H1 (cell line): ENCODE data around the gene GJB4. TPM values are rescaled to one million over a fixed set of nuclear protein-coding genes. Genes with fewer than 3 reads are reported as not detected.

ENCODE experiments used
- CTCF ChIA-PET: fragments of 300-600 bp; sonication (Branson Sonifier 250); formaldehyde crosslinking; loops from one replicate; lab custom pipeline; 2021; ENCODE audit not compliant: partially characterized antibody; lab: Charles Lee
- POLR2A ChIA-PET: fragments of 300-600 bp; sonication (Branson Sonifier 250); formaldehyde crosslinking; loops from one replicate; lab custom pipeline; 2021; ENCODE audit warnings: inconsistent platforms; ENCODE audit not compliant: partially characterized antibody; lab: Charles Lee
- DNase-seq, 2 experiments: peaks; one replicate each; pipeline versions ENCODE4 v3.0.0 to v3.0.0-alpha.2; 2010 to 2022; ENCODE audit warnings: low spot score in 2 of 2, low read depth in 1 of 2, mixed read lengths in 1 of 2
- FAIRE-seq: peaks from 2 replicates; lab custom pipeline; 2011; peaks lifted over from hg19 to GRCh38; lab: Jason Lieb, UNC
- H2AFZ ChIP-seq: 2 replicates; pipeline ENCODE4 v1.8.1; 2012; ENCODE audit warnings: low read length, inconsistent platforms
- H2AK5ac ChIP-seq: 2 replicates; pipeline ENCODE4 v1.6.1; 2013; ENCODE audit warnings: low read depth, low read length
- H2BK120ac ChIP-seq: replicated peaks from 2 replicates; pipeline ENCODE3; 2013; ENCODE audit warnings: low read depth, low read length, inconsistent platforms
- H2BK12ac ChIP-seq: 2 replicates; pipeline ENCODE4 v1.6.1; 2013; ENCODE audit warnings: low read depth, low read length
- H2BK15ac ChIP-seq: 2 replicates; pipeline ENCODE4 v1.6.1; 2013; ENCODE audit warnings: low read length
- H2BK20ac ChIP-seq: 2 replicates; pipeline ENCODE4 v1.6.1; 2013; ENCODE audit warnings: low read length
- H2BK5ac ChIP-seq: 2 replicates; pipeline ENCODE4 v1.6.1; 2013; ENCODE audit warnings: low read depth, low read length
- H3K14ac ChIP-seq: 2 replicates; pipeline ENCODE4 v1.6.1; 2013; ENCODE audit warnings: inconsistent platforms; ENCODE audit not compliant: insufficient read length
- H3K18ac ChIP-seq: 2 replicates; pipeline ENCODE4 v1.6.1; 2013; ENCODE audit warnings: low read length; ENCODE audit errors: extremely low read depth
- H3K23ac ChIP-seq: 2 replicates; pipeline ENCODE4 v1.6.1; 2013; ENCODE audit warnings: inconsistent platforms; ENCODE audit not compliant: insufficient read length
- H3K23me2 ChIP-seq: 2 replicates; pipeline ENCODE4 v1.6.1; 2013; ENCODE audit warnings: low read depth, low read length
- H3K27ac ChIP-seq: 2 replicates; pipeline ENCODE4 v1.6.1; 2011; ENCODE audit warnings: low read depth, low read length, inconsistent platforms
- H3K27me3 ChIP-seq, 4 experiments: replicated peaks in 1 of 4; 1 replicate in 1 of 4; 2 replicates in 3 of 4; pipeline versions ENCODE4 v1.6.1 to v1.8.1; 2011 to 2013; ENCODE audit warnings: low read length in 3 of 4, mild to moderate bottlenecking in 3 of 4, inconsistent platforms in 2 of 4, mixed read lengths in 2 of 4, moderate library complexity in 1 of 4; ENCODE audit not compliant: control insufficient read depth in 3 of 4, insufficient read depth in 3 of 4; ENCODE audit errors: extremely low read depth in 1 of 4
- H3K36me3 ChIP-seq, 4 experiments: 2 replicates each; pipeline versions ENCODE4 v1.6.1 to v1.8.1; 2011 to 2013; ENCODE audit warnings: mild to moderate bottlenecking in 4 of 4, low read length in 3 of 4, moderate library complexity in 2 of 4, control low read depth in 1 of 4, inconsistent platforms in 1 of 4; ENCODE audit not compliant: insufficient read depth in 4 of 4, control insufficient read depth in 2 of 4
- H3K4ac ChIP-seq: replicated peaks from 2 replicates; pipeline ENCODE3; 2013; ENCODE audit warnings: low read length, low read depth, mixed read lengths, inconsistent platforms; ENCODE audit not compliant: insufficient read length
- H3K4me1 ChIP-seq, 4 experiments: replicated peaks in 1 of 4; 1 replicate in 1 of 4; 2 replicates in 3 of 4; pipeline versions ENCODE4 v1.6.1 to v1.8.1; 2011 to 2013; ENCODE audit warnings: low read length in 3 of 4, inconsistent platforms in 2 of 4, mixed read lengths in 1 of 4; ENCODE audit not compliant: insufficient read depth in 4 of 4, control insufficient read depth in 3 of 4
- H3K4me2 ChIP-seq, 2 experiments: 2 replicates each; pipeline versions ENCODE4 v1.6.1 to v1.8.1; 2011 to 2013; ENCODE audit warnings: low read depth in 2 of 2, low read length in 2 of 2, control low read depth in 1 of 2, inconsistent platforms in 1 of 2, mild to moderate bottlenecking in 1 of 2; ENCODE audit not compliant: insufficient read depth in 1 of 2
- H3K4me3 ChIP-seq, 4 experiments: fragments of 200-600, 300-600 bp in 1 of 4; sonication (generic), shearing (Covaris generic), sonication (Bioruptor Twin) in 1 of 4; 2 replicates each; pipeline versions ENCODE4 v1.5.1 to v1.8.1; 2011 to 2016; ENCODE audit warnings: low read length in 4 of 4, low read depth in 3 of 4, control low read depth in 2 of 4, inconsistent platforms in 2 of 4, mild to moderate bottlenecking in 2 of 4, mixed read lengths in 1 of 4, moderate library complexity in 1 of 4; ENCODE audit not compliant: insufficient read depth in 2 of 4; ENCODE audit errors: extremely low read depth in 1 of 4
- H3K56ac ChIP-seq: replicated peaks from 2 replicates; pipeline ENCODE3; 2013; ENCODE audit warnings: low read depth, mild to moderate bottlenecking, mixed read lengths, low read length, inconsistent platforms; ENCODE audit not compliant: insufficient read length
- H3K79me1 ChIP-seq: 2 replicates; pipeline ENCODE4 v1.6.1; 2013; ENCODE audit warnings: low read depth, low read length, control low read depth
- H3K79me2 ChIP-seq, 2 experiments: 2 replicates each; pipeline versions ENCODE4 v1.6.1 to v1.8.1; 2012 to 2013; ENCODE audit warnings: low read length in 2 of 2, mild to moderate bottlenecking in 2 of 2, inconsistent platforms in 1 of 2; ENCODE audit not compliant: insufficient read depth in 2 of 2, control insufficient read depth in 1 of 2
- H3K9ac ChIP-seq, 4 experiments: replicated peaks in 1 of 4; 1 replicate in 1 of 4; 2 replicates in 3 of 4; pipeline versions ENCODE4 v1.6.1 to v1.8.1; 2011 to 2013; ENCODE audit warnings: low read depth in 3 of 4, low read length in 3 of 4, control low read depth in 2 of 4, mild to moderate bottlenecking in 2 of 4, moderate library complexity in 2 of 4, inconsistent platforms in 1 of 4; ENCODE audit errors: extremely low read depth in 1 of 4
- H3K9me3 ChIP-seq, 2 experiments: 2 replicates each; pipeline versions ENCODE4 v1.6.1 to v1.8.1; 2012 to 2013; ENCODE audit warnings: mild to moderate bottlenecking in 2 of 2, moderate library complexity in 2 of 2, control low read depth in 1 of 2, inconsistent platforms in 1 of 2, low read depth in 1 of 2, low read length in 1 of 2, mixed read lengths in 1 of 2; ENCODE audit not compliant: insufficient read depth in 2 of 2
- H4K20me1 ChIP-seq, 2 experiments: replicated peaks in 1 of 2; 2 replicates each; pipeline versions ENCODE3 to v1.8.1; 2011 to 2013; ENCODE audit warnings: inconsistent platforms in 2 of 2, low read length in 2 of 2, mild to moderate bottlenecking in 1 of 2; ENCODE audit not compliant: insufficient read depth in 2 of 2, control insufficient read depth in 1 of 2
- H4K5ac ChIP-seq: 2 replicates; pipeline ENCODE4 v1.6.1; 2013; ENCODE audit warnings: low read length, low read depth, mixed read lengths, inconsistent platforms; ENCODE audit not compliant: insufficient read length
- H4K8ac ChIP-seq: 2 replicates; pipeline ENCODE4 v1.8.0; 2013; ENCODE audit warnings: mild to moderate bottlenecking, moderate library complexity, low read length, inconsistent platforms; ENCODE audit not compliant: insufficient read depth; ENCODE audit errors: extremely low read depth
- H4K91ac ChIP-seq: replicated peaks from 2 replicates; pipeline ENCODE3; 2013; ENCODE audit warnings: low read length, mixed read lengths, inconsistent platforms; ENCODE audit not compliant: insufficient read length
- CTCF ChIP-seq, 3 experiments: IDR thresholded peaks; 1 replicate in 2 of 3; 2 replicates in 1 of 3; pipeline versions ENCODE4 v1.5.1 to v1.6.1; 2011; ENCODE audit warnings: low read length in 3 of 3, mild to moderate bottlenecking in 3 of 3, inconsistent platforms in 2 of 3, low read depth in 1 of 3, moderate library complexity in 1 of 3; ENCODE audit not compliant: insufficient read depth in 1 of 3; ENCODE audit errors: control extremely low read depth in 1 of 3
- GTF2F1 ChIP-seq: IDR thresholded peaks from 2 replicates; pipeline ENCODE4 v1.6.1; 2012; ENCODE audit warnings: low read depth, low read length, improper control_type of control experiment, borderline replicate concordance
- MAFK ChIP-seq: IDR thresholded peaks from 2 replicates; pipeline ENCODE4 v1.6.1; 2012; ENCODE audit warnings: low read depth, mild to moderate bottlenecking, improper control_type of control experiment, low read length
- NANOG ChIP-seq: IDR thresholded peaks from 2 replicates; pipeline ENCODE4 v1.6.1; 2011; ENCODE audit warnings: low read length, low read depth, mild to moderate bottlenecking, inconsistent platforms; ENCODE audit not compliant: insufficient read depth, poor library complexity, severe bottlenecking
- RAD21 ChIP-seq, 2 experiments: IDR thresholded peaks in 1 of 2; conservative IDR thresholded peaks in 1 of 2; 2 replicates each; pipeline ENCODE4 v1.6.1; 2011; ENCODE audit warnings: low read depth in 2 of 2, low read length in 2 of 2, improper control_type of control experiment in 1 of 2, inconsistent platforms in 1 of 2, mild to moderate bottlenecking in 1 of 2, moderate library complexity in 1 of 2
- RXRA ChIP-seq: IDR thresholded peaks from 2 replicates; pipeline ENCODE4 v1.6.1; 2011; ENCODE audit warnings: low read depth, mild to moderate bottlenecking, low read length, moderate library complexity; ENCODE audit not compliant: insufficient read depth
- SP2 ChIP-seq: IDR thresholded peaks from 2 replicates; pipeline ENCODE4 v1.6.1; 2012; ENCODE audit warnings: mild to moderate bottlenecking, low read length, inconsistent platforms
- USF2 ChIP-seq: IDR thresholded peaks from 2 replicates; pipeline ENCODE4 v1.6.1; 2011; ENCODE audit warnings: low read length, improper control_type of control experiment
- ZNF274 ChIP-seq: IDR thresholded peaks from 2 replicates; pipeline ENCODE4 v1.7.0; 2012; ENCODE audit warnings: low read length, borderline replicate concordance; ENCODE audit errors: extremely low read depth
- WGBS, 2 experiments: shearing (Covaris generic) in 1 of 2; methylation state at CpG; one replicate each; pipeline versions ENCODE4 v1.1.6 to v1.1.7; 2013 to 2015; ENCODE audit warnings: low lambda C conversion rate in 2 of 2, mixed read lengths in 2 of 2, inconsistent platforms in 1 of 2, low coverage in 1 of 2, missing lambda C conversion rate in 1 of 2; ENCODE audit not compliant: insufficient replicate concordance in 2 of 2, insufficient coverage in 1 of 2, insufficient read length in 1 of 2; ENCODE audit errors: extremely low coverage in 1 of 2, missing lambda C conversion rate in 1 of 2; 5-methylcytosine and 5-hydroxymethylcytosine counted together
- polyA plus RNA-seq, 7 experiments: library from polyadenylated mRNA; depleted of rRNA in 3 of 7; stranded (reverse) in 5 of 7; unstranded in 2 of 7; fragments of >200 nt in 5 of 7; fragments of 200-250 nt in 2 of 7; gene quantifications; 1 replicate in 5 of 7; 2 replicates in 1 of 7; 4 replicates in 1 of 7; pipeline versions ENCODE4 v1.2.1 to v1.2.3, GENCODE V29; 2011 to 2013; ENCODE audit warnings: missing spikeins in 2 of 7, mixed read lengths in 2 of 7
- total RNA-seq: library from RNA; stranded (reverse); fragmentation: NEBNext Ultra II Directional; extraction: Animal tissue kit (Norgen Biotek cat#: 25700); gene quantifications from 2 replicates; pipeline ENCODE4 v1.2.1, GENCODE V29; 2021

The GJB4 gene
- total and polyA plus RNA-seq, 2 of the 8 experiments (the other 6 are each of a cell fraction or from before 2014, with no cell fraction given): 0.20 to 0.41 TPM

- H3K79me2 ChIP-seq: no peaks in the 10 kb centered on the region
- no peak overlapping the region for H2AFZ ChIP-seq
- no peaks in the 10 kb centered on the region for H3K9me3 ChIP-seq
- H3K36me3 ChIP-seq: no peaks in the 10 kb centered on the region
- H3K14ac ChIP-seq: no peak overlapping the region
- DNase-seq (no peak), FAIRE-seq (no peak)
- no peak overlapping the region for H4K5ac ChIP-seq
- 0 out of 7 replicates have a peak, but pooled peaks cover 0 to 2% (median 0%) of the 10 kb centered on the region in 4 experiments for H3K4me1 ChIP-seq
- no peak overlapping the region for H2BK5ac ChIP-seq
- no peak overlapping the region for H3K18ac ChIP-seq
- 0 out of 2 replicates have a peak, but pooled peaks cover 2% of the 10 kb centered on the region for H3K23me2 ChIP-seq
- H4K20me1 ChIP-seq: no peaks in the 10 kb centered on the region
- no peak overlapping the region for H2AK5ac ChIP-seq
- 0 out of 7 replicates have a peak, but pooled peaks cover 0 to 4% (median 0%) of the 10 kb centered on the region in 4 experiments for H3K27me3 ChIP-seq
- no peak overlapping the region for H3K27ac ChIP-seq
- H4K8ac ChIP-seq: no peak overlapping the region
- H3K79me1 ChIP-seq: no peaks in the 10 kb centered on the region
- ChIA-PET CTCF (interaction anchor here (1.1 kb wide), 1 partner anchor 11 kb away, joined by 4 read pairs; no protein-coding TSS in a partner anchor), POLR2A (no interaction called here)
- H2BK120ac ChIP-seq: no peak overlapping the region
- H4K91ac ChIP-seq: no peak overlapping the region
- H2BK20ac ChIP-seq: no peak overlapping the region
- no peak overlapping the region for H2BK12ac ChIP-seq
- H3K56ac ChIP-seq: no peak overlapping the region
- no peak overlapping the region for H3K4ac ChIP-seq
- H2BK15ac ChIP-seq: no peak overlapping the region
- no peak overlapping the region for H3K9ac ChIP-seq
- no peak overlapping the region for H3K4me3 ChIP-seq
- 96% methylated on average over 3 of the region's 3 CpGs; no CpG with 5 or more reads in 1 of the 2 experiments for WGBS, 2 experiments
- no peak overlapping the region for H3K4me2 ChIP-seq
- no peak overlapping the region for H3K23ac ChIP-seq
- TF ChIP-seq NANOG (no peak), SP2 (no peak), RAD21 (IDR thresholded peaks at IDR 0.05 in 1 of 2, conservative IDR thresholded peaks at IDR 0.05 in 1 of 2; ENCODE audit: low read depth in 2 of 2, low read length in 2 of 2) (no peak), RXRA (no peak), USF2 (no peak), GTF2F1 (no peak), CTCF (IDR thresholded peaks at IDR 0.05; ENCODE audit: control extremely low read depth in 1 of 3, insufficient read depth in 1 of 3, low read depth in 1 of 3, low read length in 3 of 3) (no peak), ZNF274 (no peak), MAFK (no peak)
These were observed 9.3 kb downstream of the GJB4 start for GRCh38 chr1:34768856-34769255.
